ENCODE measurements around the gene CEP83.

The CEP83 gene

GRCh38 chr12:94304566-94305061, 155.1 kb downstream of the CEP83 start:
- DNase-seq: no peak

GRCh38 chr12:94304012-94304411, 155.7 kb downstream of the CEP83 start:
- no peak for DNase-seq

DNA sequence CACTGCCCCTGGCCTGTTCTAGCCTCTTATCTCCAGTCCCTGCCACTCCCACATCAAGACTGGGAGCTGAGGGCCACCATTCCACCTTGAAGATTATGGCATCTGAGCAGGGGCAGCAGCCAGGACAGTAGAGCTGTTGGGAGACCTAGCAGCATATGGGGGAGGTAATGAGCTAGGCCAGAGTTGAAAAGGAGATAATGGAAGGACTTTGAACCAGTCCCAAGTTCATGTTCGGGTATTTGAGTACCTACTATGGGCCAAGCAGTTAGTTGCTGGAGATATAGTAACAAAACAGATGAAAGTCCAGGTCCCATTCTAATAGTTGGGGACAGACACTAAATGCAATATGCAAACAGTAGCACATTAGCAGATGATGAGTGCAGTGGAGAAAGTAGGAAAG, 159.8 kb downstream of the CEP83 start:
- DNase-seq: no peak

DNA sequence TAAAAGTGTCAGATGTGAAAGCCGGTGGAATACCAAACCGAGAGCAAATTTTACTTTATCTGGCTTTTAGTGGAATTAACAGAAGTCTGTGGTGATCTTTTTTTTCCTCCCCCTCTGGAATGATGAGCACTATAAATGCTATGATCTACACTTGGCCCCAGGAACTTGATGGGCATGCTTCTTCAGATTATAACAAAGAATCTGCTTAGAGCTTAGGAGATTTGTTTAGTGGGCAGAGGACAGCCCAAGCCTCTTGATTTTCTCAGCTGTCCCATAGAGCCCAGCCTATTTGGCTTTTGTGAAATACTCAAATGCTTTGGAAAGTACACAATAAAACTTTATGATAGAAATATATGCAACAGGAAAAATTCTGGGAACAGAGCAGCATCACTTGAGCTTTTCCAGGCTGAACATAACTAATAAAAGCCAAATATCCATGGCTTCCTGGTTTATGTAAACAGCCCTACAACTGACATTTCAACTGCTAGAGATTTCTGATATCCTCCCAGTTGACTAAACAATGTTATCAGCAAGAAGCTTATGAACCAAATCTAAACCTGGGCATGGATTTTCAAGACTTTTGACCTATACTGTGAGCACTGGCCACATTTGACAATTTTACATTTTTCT, 161.7 kb downstream of the CEP83 start:
- no peak for DNase-seq

- no peak for DNase-seq
Observed at GRCh38 chr12:94297096-94297699, 162.5 kb downstream of the CEP83 start.

- no peak for DNase-seq
Observed at GRCh38 chr12:94290353-94290752, 169.3 kb downstream of the CEP83 start.

GRCh38 chr12:94289461-94290312, 170.0 kb downstream of the CEP83 start:
- no peak for DNase-seq

DNA sequence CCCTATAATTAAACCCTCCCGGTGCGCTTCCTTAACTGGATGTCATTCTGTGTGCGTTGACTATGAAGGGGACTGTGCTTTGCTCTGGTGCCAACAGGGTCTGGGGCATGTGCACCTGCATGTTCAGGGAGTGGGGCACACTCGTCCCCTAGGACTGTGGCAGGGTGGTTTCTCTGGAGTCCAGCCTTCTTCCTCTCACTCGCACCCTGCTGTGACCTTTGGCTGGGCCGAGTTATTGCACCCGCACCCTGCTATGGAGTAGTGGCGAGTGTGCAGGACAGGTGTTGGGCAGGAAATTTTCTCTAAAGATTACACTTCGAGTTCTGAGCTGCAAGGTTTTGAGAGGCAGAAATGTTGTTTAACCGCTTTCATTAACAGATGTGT, 172.4 kb downstream of the CEP83 start:
- DNase-seq: no peak

DNA sequence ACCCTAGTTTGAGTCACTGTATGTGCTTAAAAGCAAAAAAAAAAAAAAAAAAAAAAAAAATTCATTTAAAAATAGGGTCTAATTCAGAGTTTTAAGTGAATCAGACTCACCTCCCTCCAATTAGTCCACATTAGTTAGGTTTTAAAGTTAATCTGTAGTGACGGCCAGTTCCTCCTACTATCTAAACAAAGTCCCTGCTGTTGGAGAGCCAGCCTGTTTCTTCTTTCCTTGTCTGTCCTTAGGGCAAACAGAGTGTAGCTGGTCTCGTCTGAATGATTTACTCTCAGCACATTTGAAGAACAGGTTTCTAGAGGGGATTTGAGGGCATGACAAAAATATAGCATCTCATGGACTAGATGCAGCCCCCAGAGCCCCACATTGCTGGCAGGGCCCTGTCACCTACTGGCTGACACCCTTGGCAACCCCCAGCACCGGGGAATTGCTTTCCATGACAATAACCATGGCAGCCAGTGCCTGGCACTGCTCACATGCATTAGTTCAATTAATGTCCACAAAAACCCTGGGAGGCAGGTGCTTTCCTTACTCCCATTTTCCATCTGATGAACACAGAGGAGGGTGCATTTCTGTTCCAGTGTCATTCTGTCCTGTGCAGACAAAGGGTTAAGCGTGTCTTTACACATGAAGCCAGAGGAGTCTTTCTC, 173.0 kb downstream of the CEP83 start:
- DNase-seq: no peak

- no peak for DNase-seq
Observed at GRCh38 chr12:94285943-94286582, 173.6 kb downstream of the CEP83 start.

DNA sequence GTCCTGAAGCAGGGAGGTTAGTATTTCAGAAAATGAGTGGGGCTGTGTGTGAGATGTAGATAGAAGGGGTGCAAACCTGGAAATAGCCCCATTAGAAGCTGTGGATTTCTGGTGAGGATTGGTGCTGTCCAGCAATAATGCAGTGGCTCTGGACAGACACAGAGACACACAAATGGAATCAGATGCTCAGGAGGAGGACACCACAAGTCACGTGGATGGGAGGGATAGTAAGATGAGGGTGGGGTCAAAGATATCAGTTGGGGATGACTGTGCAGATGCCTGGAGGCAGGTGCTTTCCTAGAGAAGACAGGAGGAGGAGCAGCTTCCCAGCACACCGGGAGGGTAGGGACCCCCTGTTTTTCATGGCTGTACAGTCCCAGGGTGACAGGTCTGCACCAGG, 174.8 kb downstream of the CEP83 start:
- DNase-seq: no peak

GRCh38 chr12:94284046-94284445, 175.6 kb downstream of the CEP83 start:
- DNase-seq: no peak

GRCh38 chr12:94282675-94283074, 177.0 kb downstream of the CEP83 start:
- DNase-seq: peak; percentile 38

GRCh38 chr12:94280063-94280462, 179.6 kb downstream of the CEP83 start:
- DNase-seq: no peak

DNA sequence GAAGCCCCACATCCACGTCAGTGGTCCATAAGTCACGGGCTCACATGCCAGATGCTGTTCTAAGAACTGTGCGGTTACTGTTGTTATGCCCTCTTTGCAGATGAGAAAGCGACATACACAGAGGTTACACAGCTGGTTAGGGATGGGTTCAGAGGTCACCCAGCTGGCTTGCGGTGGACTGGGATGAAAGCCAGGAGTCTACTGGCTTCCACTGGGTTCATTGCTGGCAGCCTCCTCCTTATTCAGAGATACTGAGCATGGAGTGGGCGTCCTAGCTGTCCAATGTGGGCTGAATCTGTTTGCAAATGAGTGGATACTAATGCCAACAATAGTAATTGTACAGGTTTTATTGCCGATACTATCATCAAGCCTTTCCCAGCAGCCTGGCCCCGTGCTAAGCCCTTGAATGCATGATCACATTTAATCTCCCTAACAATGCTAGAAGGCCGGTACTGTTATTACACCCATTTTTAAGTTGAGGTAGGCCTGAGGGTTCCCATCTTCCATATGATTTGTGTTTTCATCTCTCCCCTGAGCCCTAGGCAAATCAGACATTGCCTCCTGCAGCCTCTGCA, 182.2 kb downstream of the CEP83 start:
- no peak for DNase-seq

- DNase-seq: no peak
Observed at GRCh38 chr12:94276725-94277124, 182.9 kb downstream of the CEP83 start.

DNA sequence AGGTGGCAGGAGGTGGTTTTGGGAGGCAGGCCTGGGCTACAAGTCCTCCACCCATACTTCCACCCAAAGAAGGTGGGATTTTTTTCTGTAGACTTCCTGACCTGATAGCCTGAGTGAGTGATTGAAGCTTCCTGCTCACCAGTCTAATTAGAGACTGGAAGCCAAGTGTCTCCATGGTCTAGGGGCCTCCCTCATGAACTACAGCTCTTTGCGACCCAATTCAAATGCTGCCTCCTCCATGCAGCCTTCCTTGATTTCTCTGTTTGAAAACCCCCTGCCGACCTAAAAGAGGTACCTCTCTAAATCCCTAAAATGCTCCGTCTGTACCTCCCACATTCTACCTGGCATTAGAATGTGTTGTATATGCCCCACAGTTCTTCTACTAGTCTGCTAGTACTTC, 186.4 kb downstream of the CEP83 start:
- DNase-seq: no peak

- no peak for DNase-seq
Observed at GRCh38 chr12:94272280-94272679, 187.4 kb downstream of the CEP83 start.

GRCh38 chr12:94271351-94271750, 188.3 kb downstream of the CEP83 start:
- no peak for DNase-seq

GRCh38 chr12:94269316-94269999, 190.2 kb downstream of the CEP83 start:
- DNase-seq: no peak

- DNase-seq: no peak
Observed at GRCh38 chr12:94267921-94268471, 191.7 kb downstream of the CEP83 start.

DNA sequence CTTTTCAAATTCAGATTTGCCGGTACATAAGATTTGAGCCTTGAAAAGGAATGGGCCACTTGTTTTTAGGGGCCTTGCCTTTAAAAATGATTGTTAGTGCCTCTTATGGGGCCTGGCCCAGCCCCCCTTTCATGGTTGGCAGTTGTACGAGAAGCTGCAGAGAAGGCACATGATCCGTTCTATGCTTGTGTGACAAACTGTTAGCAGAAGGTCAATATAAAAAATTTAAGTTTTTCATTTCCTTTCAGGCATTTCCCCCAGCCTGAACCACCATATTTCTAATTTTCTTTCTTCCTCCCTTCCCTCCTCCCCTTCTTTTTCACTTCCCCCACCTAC, 192.2 kb downstream of the CEP83 start:
- DNase-seq: no peak

Measured in stimulated activated CD4-positive, alpha-beta T cell treated with anti-CD3 and anti-CD28 coated beads, Interleukin-4, amount 100 ng/mL, for 24 hours (primary cell).